HEK293 (cell line): Measurements from ENCODE around the gene CIRBP.

Source experiments
- CTCF ChIA-PET: fragments of 350-600 bp; formaldehyde crosslinking; extraction: SDS; loops from one replicate; lab custom pipeline; 2021; ENCODE audit warnings: antibody characterized with exemption; lab: Yijun Ruan, JAX
- POLR2A ChIA-PET: fragments of 300-600 bp; formaldehyde crosslinking; extraction: SDS; loops from one replicate; lab custom pipeline; 2020; ENCODE audit warnings: antibody characterized with exemption, inconsistent platforms; lab: Yijun Ruan, JAX
- H3K27ac ChIP-seq: fragments of 200-500 bp; sonication (Bioruptor generic); 2 replicates; pipeline ENCODE4 v1.5.1; 2014; ENCODE audit warnings: low read depth, low read length, control low read depth, inconsistent platforms; ENCODE audit errors: extremely low read depth
- H3K36me3 ChIP-seq, 2 experiments: fragments of 200-500 bp in 1 of 2; sonication (Bioruptor generic) in 1 of 2; 1 replicate in 1 of 2; 2 replicates in 1 of 2; pipeline ENCODE4 v1.5.1; 2014 to 2017; ENCODE audit warnings: inconsistent platforms in 2 of 2, low read length in 2 of 2; ENCODE audit not compliant: control insufficient read depth in 2 of 2, insufficient read depth in 1 of 2
- H3K4me1 ChIP-seq: fragments of 200-500 bp; sonication (Bioruptor generic); 2 replicates; pipeline ENCODE4 v1.5.1; 2014; ENCODE audit warnings: mild to moderate bottlenecking, low read length, inconsistent platforms; ENCODE audit not compliant: control insufficient read depth, insufficient read depth
- H3K4me3 ChIP-seq: 2 replicates; pipeline ENCODE4 v1.5.1; 2011; ENCODE audit warnings: low read depth, mild to moderate bottlenecking, control low read depth, low read length, moderate library complexity
- H3K9me3 ChIP-seq: fragments of 200-500 bp; sonication (Bioruptor generic); 2 replicates; pipeline ENCODE4 v1.5.1; 2014; ENCODE audit warnings: low read depth, low read length, inconsistent platforms; ENCODE audit not compliant: control insufficient read depth, insufficient read depth
- GLI2 ChIP-seq: fragments of 450-650 bp; formaldehyde crosslinking; IDR thresholded peaks from 2 replicates; pipeline ENCODE4; 2017; ENCODE audit warnings: missing biosample characterization, missing genetic modification characterization, low read depth, borderline replicate concordance
- HIC1 ChIP-seq: fragments of 450-650 bp; formaldehyde crosslinking; IDR thresholded peaks from 2 replicates; pipeline ENCODE4 v1.5.1; 2016; ENCODE audit warnings: missing biosample characterization, missing genetic modification characterization
- PRDM1 ChIP-seq: fragments of 450-650 bp; formaldehyde crosslinking; IDR thresholded peaks from 2 replicates; pipeline ENCODE4; 2016; ENCODE audit warnings: missing biosample characterization, missing genetic modification characterization
- ZBTB10 ChIP-seq: fragments of 450-650 bp; formaldehyde crosslinking; IDR thresholded peaks from 2 replicates; pipeline ENCODE4 v1.5.1; 2016; ENCODE audit warnings: missing biosample characterization, missing genetic modification characterization
- ZEB2 ChIP-seq: fragments of 450-650 bp; formaldehyde crosslinking; IDR thresholded peaks from 2 replicates; pipeline ENCODE4 v1.5.1; 2016; ENCODE audit warnings: missing biosample characterization, missing genetic modification characterization
- ZNF223 ChIP-seq: fragments of 450-650 bp; formaldehyde crosslinking; IDR thresholded peaks from 2 replicates; pipeline ENCODE4 v1.5.1; 2016; ENCODE audit warnings: missing biosample characterization, missing genetic modification characterization
- ZNF311 ChIP-seq: fragments of 450-650 bp; formaldehyde crosslinking; IDR thresholded peaks from 2 replicates; pipeline ENCODE4 v1.5.1; 2017; ENCODE audit warnings: missing biosample characterization, missing genetic modification characterization, borderline replicate concordance
- ZNF354C ChIP-seq: fragments of 450-650 bp; formaldehyde crosslinking; IDR thresholded peaks from 2 replicates; pipeline ENCODE4 v1.5.1; 2016; ENCODE audit warnings: missing biosample characterization, missing genetic modification characterization, low read depth, borderline replicate concordance
- ZNF394 ChIP-seq: fragments of 450-650 bp; formaldehyde crosslinking; IDR thresholded peaks from 2 replicates; pipeline ENCODE4 v1.5.1; 2016; ENCODE audit warnings: missing biosample characterization, missing genetic modification characterization, mild to moderate bottlenecking, moderate library complexity, borderline replicate concordance
- ZNF426 ChIP-seq: fragments of 450-650 bp; formaldehyde crosslinking; IDR thresholded peaks from 2 replicates; pipeline ENCODE4 v1.5.1; 2017; ENCODE audit warnings: missing biosample characterization, missing genetic modification characterization, mild to moderate bottlenecking, inconsistent platforms, moderate library complexity
- ZNF433 ChIP-seq: fragments of 450-650 bp; formaldehyde crosslinking; IDR thresholded peaks from 2 replicates; pipeline ENCODE4 v1.5.1; 2016; ENCODE audit warnings: missing biosample characterization, missing genetic modification characterization, low read depth
- ZNF530 ChIP-seq: fragments of 450-650 bp; formaldehyde crosslinking; IDR thresholded peaks from 2 replicates; pipeline ENCODE4 v1.5.1; 2016; ENCODE audit warnings: low read depth, missing biosample characterization, missing genetic modification characterization
- ZNF596 ChIP-seq: fragments of 450-650 bp; IDR thresholded peaks from 2 replicates; pipeline ENCODE4 v1.5.0; 2018; ENCODE audit warnings: missing biosample characterization, mild to moderate bottlenecking, missing genetic modification characterization, moderate library complexity
- ZNF626 ChIP-seq: fragments of 450-650 bp; sonication (Bioruptor Pico); formaldehyde crosslinking; IDR thresholded peaks from 2 replicates; pipeline ENCODE4 v1.5.1; 2018; ENCODE audit warnings: missing biosample characterization, missing genetic modification characterization, inconsistent platforms
- ZNF645 ChIP-seq: fragments of 450-650 bp; formaldehyde crosslinking; IDR thresholded peaks from 2 replicates; pipeline ENCODE4; 2016; ENCODE audit warnings: missing biosample characterization, missing genetic modification characterization
- ZNF654 ChIP-seq: fragments of 450-650 bp; formaldehyde crosslinking; IDR thresholded peaks from 2 replicates; pipeline ENCODE4 v1.5.1; 2016; ENCODE audit warnings: low read depth, missing biosample characterization, missing genetic modification characterization
- ZNF785 ChIP-seq: fragments of 450-650 bp; formaldehyde crosslinking; IDR thresholded peaks from 2 replicates; pipeline ENCODE4 v1.5.1; 2016; ENCODE audit warnings: missing biosample characterization, missing genetic modification characterization
- ZSCAN5A ChIP-seq: fragments of 450-650 bp; formaldehyde crosslinking; IDR thresholded peaks from 2 replicates; pipeline ENCODE4 v1.5.1; 2016; ENCODE audit warnings: missing biosample characterization, missing genetic modification characterization
- ZXDB ChIP-seq: fragments of 450-650 bp; formaldehyde crosslinking; IDR thresholded peaks from 2 replicates; pipeline ENCODE4 v1.5.1; 2016; ENCODE audit warnings: missing biosample characterization, missing genetic modification characterization

The CIRBP gene

GRCh38 chr19:1236576-1236975, 32.6 kb upstream of the CIRBP start:
- Histone ChIP-seq H3K27ac (peak overlapping the region; percentile 60; the same call in 1 of the 2 replicates), H3K36me3 (peaks cover 0 to 36% of the 10 kb centered on the region in 2 experiments; a peak in 1 of 3 replicates), H3K9me3 (no peaks in the 10 kb centered on the region), H3K4me1 (peaks cover 3% of the 10 kb centered on the region), H3K4me3 (peak overlapping the region; percentile 56)
- TF ChIP-seq ZSCAN5A (no peak), ZNF394 (tag by site-specific recombination) (peak; percentile 34; the same call in 1 of the 2 replicates), ZNF223 (tag by site-specific recombination) (peak; percentile 4; the same call in 1 of the 2 replicates), HIC1 (tag by site-specific recombination) (0 out of 2 replicates have a peak, but pooled peaks have one; percentile 9), ZNF596 (tag by site-specific recombination) (no peak), ZBTB10 (0 out of 2 replicates have a peak, but pooled peaks have one; percentile 37), ZNF530 (tag by site-specific recombination) (no peak)
- ChIA-PET CTCF (no interaction called here), POLR2A (interaction anchor here (0.8 to 1.5 kb wide), 2 partner anchors 17 to 33 kb away, joined by 4 read pairs; partner anchors contain the start of gene CIRBP)

GRCh38 chr19:1237027-1237659, 32.0 kb upstream of the CIRBP start:
- Histone ChIP-seq H3K36me3 (peaks cover 0 to 32% of the 10 kb centered on the region in 2 experiments; a peak in 1 of 3 replicates), H3K27ac (peak overlapping the region; percentile 60; the same call in 1 of the 2 replicates), H3K4me1 (peaks cover 3% of the 10 kb centered on the region), H3K9me3 (no peaks in the 10 kb centered on the region), H3K4me3 (peak overlapping the region; percentile 56)
- ChIA-PET CTCF (no interaction called here), POLR2A (interaction anchor here (1.5 kb wide), 1 partner anchor 16 kb away, joined by 4 read pairs; no protein-coding TSS in a partner anchor)
- TF ChIP-seq ZSCAN5A (no peak), ZNF626 (tag by site-specific recombination) (no peak), ZNF311 (tag by site-specific recombination) (no peak), ZNF433 (tag by site-specific recombination) (no peak), PRDM1 (tag by site-specific recombination) (no peak), ZNF645 (tag by site-specific recombination) (no peak), ZNF654 (tag by site-specific recombination) (no peak), ZNF426 (no peak), ZNF354C (tag by site-specific recombination) (no peak), ZEB2 (peak; percentile 79), ZNF785 (tag by site-specific recombination) (no peak), ZBTB10 (peak; percentile 84), GLI2 (no peak), ZXDB (peak; percentile 45; the same call in 1 of the 2 replicates)
